SH-SY5Y (cell line): ENCODE measurements around the gene MRPS23.

Source experiments
- GATA2 ChIP-seq: IDR thresholded peaks from 2 replicates; pipeline ENCODE4 v1.6.1; 2011; ENCODE audit warnings: mild to moderate bottlenecking, low read depth, low read length
- GATA3 ChIP-seq: IDR thresholded peaks from 2 replicates; pipeline ENCODE4 v1.6.1; 2011; ENCODE audit warnings: low read depth, mild to moderate bottlenecking, low read length, moderate library complexity

DNA sequence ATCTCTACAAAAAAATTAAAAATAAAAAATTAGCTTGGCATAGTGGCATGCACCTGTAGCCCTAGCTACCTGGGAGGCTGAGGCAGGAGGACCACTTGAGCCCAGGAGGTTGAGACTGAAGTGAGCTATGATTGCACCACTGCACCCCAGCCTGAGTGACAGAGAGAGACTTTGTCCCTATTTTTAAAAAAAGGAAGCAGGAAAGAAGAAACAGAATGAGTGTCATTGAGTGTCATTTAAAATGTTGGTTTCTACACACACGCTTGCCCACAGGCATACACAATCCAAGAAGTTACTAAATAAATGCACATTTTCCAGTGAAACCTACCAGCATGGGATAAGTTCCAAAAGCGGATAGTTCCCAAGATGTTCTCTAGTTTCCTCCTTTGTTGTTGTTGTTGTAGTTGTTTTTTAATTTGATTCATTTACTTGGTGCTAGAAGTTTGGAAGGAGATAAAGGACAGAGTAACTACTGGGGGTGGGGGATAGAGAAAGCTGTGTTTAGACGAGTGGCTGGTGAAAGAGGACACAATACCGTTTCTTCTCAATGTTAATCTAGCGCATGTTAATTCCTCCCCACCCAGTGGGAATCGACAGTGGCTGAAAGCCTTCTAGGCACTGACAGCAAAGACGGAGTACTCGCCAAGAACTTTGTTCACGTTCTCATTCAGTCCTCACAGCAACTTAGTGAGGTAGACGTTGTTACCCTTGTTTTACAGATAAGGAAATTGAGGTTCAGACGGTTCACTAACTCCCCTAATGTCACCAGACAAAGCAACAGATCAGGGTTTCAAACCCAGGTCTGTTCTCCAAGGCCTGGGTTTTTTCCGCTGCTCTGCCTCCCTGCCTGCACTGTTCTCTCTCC lies 17.3 kb downstream of the MRPS23 start:
- TF ChIP-seq GATA2 (no peak), GATA3 (no peak)
